ENCODE measurements around the gene TMEM17.

TMEM17 gene

DNA sequence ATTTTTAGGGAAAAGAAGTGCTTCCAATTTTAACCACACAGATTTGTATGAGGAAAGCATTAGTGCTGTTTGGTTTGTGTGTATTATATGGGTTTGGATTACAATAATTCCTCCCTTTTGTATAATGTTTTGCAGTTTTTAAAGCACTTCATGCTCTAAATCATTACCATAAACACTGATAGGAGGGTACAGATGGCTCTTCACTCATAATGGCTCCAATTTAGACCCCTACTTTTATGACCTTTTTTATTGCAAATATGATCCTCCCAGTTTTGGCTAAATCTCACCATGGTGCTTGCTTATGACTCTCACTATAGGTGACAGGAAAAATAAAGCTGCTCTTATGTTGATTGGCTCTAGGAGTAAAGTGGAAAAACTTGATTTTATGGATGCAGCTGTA is 23.8 kb upstream of the TMEM17 start:
- H3K9ac ChIP-seq (ENCODE audit: low read depth, low read length, poor library complexity), result no peak overlapping the region
- H3K4me2 ChIP-seq (ENCODE audit: insufficient read depth, low read length, poor library complexity, severe bottlenecking), result no peak overlapping the region
- no peaks in the 10 kb centered on the region for H3K79me1 ChIP-seq (ENCODE audit: low read depth, low read length)
- no peaks in the 10 kb centered on the region for H3K9me3 ChIP-seq (replicated peaks in 1 of 2; ENCODE audit: control insufficient read depth in 2 of 2, insufficient read depth in 1 of 2, low read depth in 1 of 2, low read length in 2 of 2)
- H3K36me3 ChIP-seq (replicated peaks in 1 of 2; ENCODE audit: control insufficient read depth in 2 of 2, insufficient read depth in 2 of 2, low read length in 2 of 2), result no peaks in the 10 kb centered on the region
- H3K4ac ChIP-seq (ENCODE audit: low read length), result no peak overlapping the region
- H3K4me1 ChIP-seq (ENCODE audit: control insufficient read depth in 2 of 2, insufficient read depth in 1 of 2, low read depth in 1 of 2, low read length in 2 of 2), result no peaks in the 10 kb centered on the region
- H3K14ac ChIP-seq (ENCODE audit: low read length), result no peak overlapping the region
- no peak overlapping the region for H2BK12ac ChIP-seq (ENCODE audit: low read length)
- H3K23ac ChIP-seq (ENCODE audit: low read depth, low read length, poor library complexity), result no peak overlapping the region
- no peak for DNase-seq (ENCODE audit: low spot score)
- H3K4me3 ChIP-seq (ENCODE audit: low read length in 2 of 2), result no peak overlapping the region
- H2AFZ ChIP-seq (ENCODE audit: low read length), result no peak overlapping the region
- H2BK120ac ChIP-seq (ENCODE audit: low read depth, low read length), result no peak overlapping the region
- no peak overlapping the region for H2BK15ac ChIP-seq (ENCODE audit: low read length)
- no peak overlapping the region for H4K8ac ChIP-seq (ENCODE audit: low read depth, low read length)
- H3K18ac ChIP-seq (ENCODE audit: low read length), result no peak overlapping the region
- no peak overlapping the region for H2BK5ac ChIP-seq (ENCODE audit: low read length)
- no peak overlapping the region for H3K27ac ChIP-seq (replicated peaks; ENCODE audit: low read length)
- no peaks in the 10 kb centered on the region for H3K27me3 ChIP-seq (ENCODE audit: control insufficient read depth in 3 of 3, insufficient read depth in 3 of 3, low read depth in 1 of 3, low read length in 3 of 3)
- no peak overlapping the region for H4K91ac ChIP-seq (ENCODE audit: low read depth, low read length, poor library complexity)
- H2AK5ac ChIP-seq (ENCODE audit: low read depth, low read length), result no peak overlapping the region

DNA sequence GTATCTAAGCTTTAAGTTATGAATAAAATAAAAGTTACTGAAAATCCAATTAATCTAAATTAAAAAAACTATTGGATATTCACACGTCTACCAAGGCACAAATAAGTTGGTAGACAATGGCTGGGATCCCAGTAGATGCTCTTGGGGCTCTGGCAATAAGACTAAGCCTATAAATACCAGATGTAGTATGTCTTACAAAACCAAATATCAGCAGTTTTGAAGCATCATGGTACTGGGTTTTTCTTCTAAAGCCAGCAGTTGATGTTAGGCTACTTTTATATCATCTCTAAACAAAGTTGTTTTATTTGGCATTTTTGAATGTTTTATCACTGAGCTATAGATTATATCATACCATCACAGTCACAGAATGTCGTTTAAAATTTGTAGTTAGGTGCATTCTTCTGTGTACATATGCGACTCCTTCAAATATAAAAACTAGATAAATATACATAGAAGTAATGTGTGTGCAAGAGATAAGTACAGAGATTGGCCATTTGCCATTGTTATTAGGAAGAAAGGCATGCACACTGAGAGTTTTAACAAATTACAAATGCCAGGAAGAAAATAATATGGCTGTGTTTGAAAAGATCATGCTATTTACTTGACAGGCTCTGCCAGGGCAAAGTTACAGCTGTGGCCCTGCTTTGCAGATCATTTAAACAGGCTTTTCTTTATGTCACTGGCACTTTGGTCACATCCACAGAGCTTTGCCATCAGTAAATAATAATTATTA is 21.6 kb upstream of the TMEM17 start:
- Histone ChIP-seq H3K14ac (ENCODE audit: low read length) (no peak overlapping the region), H3K9me3 (replicated peaks in 1 of 2; ENCODE audit: control insufficient read depth in 2 of 2, insufficient read depth in 1 of 2, low read depth in 1 of 2, low read length in 2 of 2) (no peaks in the 10 kb centered on the region), H3K36me3 (replicated peaks in 1 of 2; ENCODE audit: control insufficient read depth in 2 of 2, insufficient read depth in 2 of 2, low read length in 2 of 2) (no peaks in the 10 kb centered on the region), H3K4me2 (ENCODE audit: insufficient read depth, low read length, poor library complexity, severe bottlenecking) (no peak overlapping the region), H3K79me1 (ENCODE audit: low read depth, low read length) (no peaks in the 10 kb centered on the region), H2AK5ac (ENCODE audit: low read depth, low read length) (no peak overlapping the region), H3K4me1 (ENCODE audit: control insufficient read depth in 2 of 2, insufficient read depth in 1 of 2, low read depth in 1 of 2, low read length in 2 of 2) (no peaks in the 10 kb centered on the region), H4K8ac (ENCODE audit: low read depth, low read length) (no peak overlapping the region), H3K4ac (ENCODE audit: low read length) (no peak overlapping the region), H3K4me3 (ENCODE audit: low read length in 2 of 2) (no peak overlapping the region), H2BK120ac (ENCODE audit: low read depth, low read length) (no peak overlapping the region), H2BK15ac (ENCODE audit: low read length) (no peak overlapping the region), H3K27me3 (ENCODE audit: control insufficient read depth in 3 of 3, insufficient read depth in 3 of 3, low read depth in 1 of 3, low read length in 3 of 3) (no peaks in the 10 kb centered on the region), H2BK12ac (ENCODE audit: low read length) (no peak overlapping the region), H2BK5ac (ENCODE audit: low read length) (no peak overlapping the region), H4K91ac (ENCODE audit: low read depth, low read length, poor library complexity) (no peak overlapping the region), H3K9ac (ENCODE audit: low read depth, low read length, poor library complexity) (no peak overlapping the region), H3K23ac (ENCODE audit: low read depth, low read length, poor library complexity) (no peak overlapping the region), H2AFZ (ENCODE audit: low read length) (no peak overlapping the region), H3K18ac (ENCODE audit: low read length) (no peak overlapping the region), H3K27ac (replicated peaks; ENCODE audit: low read length) (no peak overlapping the region)
- no peak for DNase-seq (ENCODE audit: low spot score)
- no CpG with 5 or more reads among the region's 3 CpGs for WGBS, 2 donors (ENCODE audit: extremely low coverage in 2 of 2, insufficient read length in 2 of 2, insufficient replicate concordance in 1 of 2)

DNA sequence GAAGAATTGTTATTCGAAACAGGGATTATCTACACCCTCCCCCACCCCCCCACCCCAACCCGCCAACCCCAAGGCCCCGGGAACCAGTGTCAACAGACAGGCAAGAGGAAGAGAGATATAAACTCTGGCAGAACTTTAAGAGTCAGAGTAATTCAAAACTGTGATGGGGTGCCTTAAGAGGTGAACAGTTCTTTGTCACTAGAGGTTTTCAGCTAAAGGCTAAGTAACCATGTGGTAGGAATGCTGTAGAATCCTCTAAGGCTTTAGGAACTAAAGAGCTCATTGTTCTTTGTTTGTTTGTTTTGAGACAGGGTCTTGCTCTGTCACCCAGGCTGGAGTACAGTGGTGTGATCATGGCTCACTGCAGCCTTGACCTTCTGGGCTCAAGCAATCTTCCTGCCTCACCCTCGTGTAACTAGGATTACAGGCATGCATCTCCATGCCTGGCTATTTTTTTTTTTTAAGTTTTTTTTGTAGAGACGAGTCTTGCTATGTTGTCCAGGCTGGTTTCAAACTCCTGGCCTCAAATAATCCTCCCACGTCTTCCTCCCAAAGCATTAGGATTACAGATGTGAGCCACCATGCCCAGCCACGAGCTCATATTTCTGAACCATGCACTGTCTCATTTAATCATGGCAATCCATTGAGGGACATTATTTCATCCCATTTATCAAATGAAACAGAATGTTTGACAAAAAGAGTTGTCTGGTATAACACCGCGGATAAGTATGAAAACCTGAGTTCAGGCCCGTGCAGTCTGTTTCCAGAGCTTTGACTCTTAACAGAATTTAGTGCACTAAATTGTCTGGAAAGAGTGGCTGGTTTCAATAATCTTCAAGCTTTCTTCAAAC is 20.8 kb upstream of the TMEM17 start:
- Histone ChIP-seq H3K4me2 (ENCODE audit: insufficient read depth, low read length, poor library complexity, severe bottlenecking) (no peak overlapping the region), H3K9me3 (replicated peaks in 1 of 2; ENCODE audit: control insufficient read depth in 2 of 2, insufficient read depth in 1 of 2, low read depth in 1 of 2, low read length in 2 of 2) (peaks cover 1% of the 10 kb centered on the region in 2 donors), H2AK5ac (ENCODE audit: low read depth, low read length) (no peak overlapping the region), H3K79me1 (ENCODE audit: low read depth, low read length) (no peaks in the 10 kb centered on the region), H4K8ac (ENCODE audit: low read depth, low read length) (no peak overlapping the region), H3K36me3 (replicated peaks in 1 of 2; ENCODE audit: control insufficient read depth in 2 of 2, insufficient read depth in 2 of 2, low read length in 2 of 2) (no peaks in the 10 kb centered on the region), H2BK15ac (ENCODE audit: low read length) (no peak overlapping the region), H2BK120ac (ENCODE audit: low read depth, low read length) (no peak overlapping the region), H2BK5ac (ENCODE audit: low read length) (no peak overlapping the region), H3K4me3 (ENCODE audit: low read length in 2 of 2) (no peak overlapping the region), H3K18ac (ENCODE audit: low read length) (no peak overlapping the region), H3K4me1 (ENCODE audit: control insufficient read depth in 2 of 2, insufficient read depth in 1 of 2, low read depth in 1 of 2, low read length in 2 of 2) (no peaks in the 10 kb centered on the region), H2AFZ (ENCODE audit: low read length) (peak overlapping the region; percentile 27), H4K91ac (ENCODE audit: low read depth, low read length, poor library complexity) (no peak overlapping the region), H3K14ac (ENCODE audit: low read length) (no peak overlapping the region), H3K9ac (ENCODE audit: low read depth, low read length, poor library complexity) (no peak overlapping the region), H3K27me3 (ENCODE audit: control insufficient read depth in 3 of 3, insufficient read depth in 3 of 3, low read depth in 1 of 3, low read length in 3 of 3) (no peaks in the 10 kb centered on the region), H3K23ac (ENCODE audit: low read depth, low read length, poor library complexity) (no peak overlapping the region), H2BK12ac (ENCODE audit: low read length) (no peak overlapping the region), H3K27ac (replicated peaks; ENCODE audit: low read length) (no peak overlapping the region), H3K4ac (ENCODE audit: low read length) (no peak overlapping the region)
- WGBS, 2 donors (ENCODE audit: extremely low coverage in 2 of 2, insufficient read length in 2 of 2, insufficient replicate concordance in 1 of 2), result no CpG with 5 or more reads among the region's 10 CpGs
- no peak for DNase-seq (ENCODE audit: low spot score)

DNA sequence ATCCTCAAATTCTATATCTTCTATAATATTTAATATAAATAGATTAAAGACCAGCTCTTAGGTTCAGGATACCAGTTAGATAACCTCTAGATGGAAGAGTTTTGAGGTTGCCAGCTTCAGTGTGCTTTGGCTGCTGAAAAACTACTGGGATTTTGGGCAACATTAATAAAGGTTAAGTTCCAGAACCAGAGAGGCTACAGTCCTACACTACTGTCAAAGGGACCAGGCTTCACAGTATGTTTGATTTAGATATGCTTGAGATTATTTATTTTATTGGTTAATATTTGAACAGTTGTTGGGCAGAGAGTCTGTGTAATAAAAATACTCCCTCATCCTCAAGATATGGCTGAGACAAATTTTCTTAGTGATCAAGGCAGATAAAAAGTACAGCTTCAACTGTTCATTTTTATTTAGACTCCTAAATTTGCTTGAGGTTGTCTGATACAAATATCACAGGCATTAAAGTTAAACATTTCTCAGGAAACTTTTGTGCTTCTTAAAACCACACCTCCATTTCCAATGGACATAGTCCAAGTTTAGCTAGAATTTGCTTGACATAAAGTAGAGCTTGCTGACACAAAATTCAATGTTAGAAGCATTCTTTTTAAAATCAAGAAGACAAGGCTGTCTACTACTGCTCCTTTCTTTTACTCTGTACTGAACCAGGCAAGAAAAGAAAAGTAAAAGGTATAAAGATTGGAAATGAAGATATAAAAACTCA is 19.7 kb upstream of the TMEM17 start:
- no peaks in the 10 kb centered on the region for H3K27me3 ChIP-seq (ENCODE audit: control insufficient read depth in 3 of 3, insufficient read depth in 3 of 3, low read depth in 1 of 3, low read length in 3 of 3)
- H3K9me3 ChIP-seq (replicated peaks in 1 of 2; ENCODE audit: control insufficient read depth in 2 of 2, insufficient read depth in 1 of 2, low read depth in 1 of 2, low read length in 2 of 2), result peaks cover 2 to 6% of the 10 kb centered on the region in 2 donors
- no peak overlapping the region for H2BK120ac ChIP-seq (ENCODE audit: low read depth, low read length)
- H3K79me1 ChIP-seq (ENCODE audit: low read depth, low read length), result no peaks in the 10 kb centered on the region
- H3K4me2 ChIP-seq (ENCODE audit: insufficient read depth, low read length, poor library complexity, severe bottlenecking), result no peak overlapping the region
- no peak overlapping the region for H2BK5ac ChIP-seq (ENCODE audit: low read length)
- no peaks in the 10 kb centered on the region for H3K36me3 ChIP-seq (replicated peaks in 1 of 2; ENCODE audit: control insufficient read depth in 2 of 2, insufficient read depth in 2 of 2, low read length in 2 of 2)
- no peak overlapping the region for H3K14ac ChIP-seq (ENCODE audit: low read length)
- no peaks in the 10 kb centered on the region for H3K4me1 ChIP-seq (ENCODE audit: control insufficient read depth in 2 of 2, insufficient read depth in 1 of 2, low read depth in 1 of 2, low read length in 2 of 2)
- no peak for DNase-seq (ENCODE audit: low spot score)
- no peak overlapping the region for H3K9ac ChIP-seq (ENCODE audit: low read depth, low read length, poor library complexity)
- H3K4ac ChIP-seq (ENCODE audit: low read length), result no peak overlapping the region
- H4K8ac ChIP-seq (ENCODE audit: low read depth, low read length), result no peak overlapping the region
- no peak overlapping the region for H3K27ac ChIP-seq (replicated peaks; ENCODE audit: low read length)
- H2AK5ac ChIP-seq (ENCODE audit: low read depth, low read length), result no peak overlapping the region
- no peak overlapping the region for H3K23ac ChIP-seq (ENCODE audit: low read depth, low read length, poor library complexity)
- H2BK15ac ChIP-seq (ENCODE audit: low read length), result no peak overlapping the region
- H2AFZ ChIP-seq (ENCODE audit: low read length), result peak overlapping the region; percentile 29
- no peak overlapping the region for H4K91ac ChIP-seq (ENCODE audit: low read depth, low read length, poor library complexity)
- no peak overlapping the region for H2BK12ac ChIP-seq (ENCODE audit: low read length)
- H3K4me3 ChIP-seq (ENCODE audit: low read length in 2 of 2), result no peak overlapping the region
- no peak overlapping the region for H3K18ac ChIP-seq (ENCODE audit: low read length)

All from neuronal stem cell (in vitro differentiated cells).